Erythroblast (primary cell): ENCODE results near the gene LIN9.

Experiments
- GATA1 ChIP-seq: IDR thresholded peaks from 2 replicates; pipeline ENCODE4 v1.6.1; 2011; ENCODE audit warnings: low read depth, mild to moderate bottlenecking, control low read depth, low read length, moderate library complexity
- POLR2A ChIP-seq: IDR thresholded peaks from 2 replicates; pipeline ENCODE4 v1.6.1; 2011; ENCODE audit warnings: mild to moderate bottlenecking, low read length

DNA sequence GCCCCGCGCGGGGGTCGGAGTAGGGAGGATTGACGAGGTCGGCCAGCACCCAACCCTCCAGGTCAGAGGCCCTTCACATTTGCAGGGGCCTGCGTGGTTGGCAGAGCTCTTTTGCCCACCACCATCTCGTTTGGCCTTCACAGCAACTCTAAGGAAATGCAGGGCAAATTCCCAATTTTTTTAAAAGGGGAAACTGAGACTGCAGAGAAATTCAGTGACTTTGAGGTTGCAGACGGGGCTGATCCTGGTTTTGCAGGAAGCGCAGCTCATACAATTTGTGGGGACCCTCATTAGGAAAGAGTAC is 122.0 kb downstream of the LIN9 start:
- TF ChIP-seq POLR2A (no peak), GATA1 (no peak)
